C4-2B (cell line): Measurements from ENCODE around the gene ZNF407.

Source experiments
- ZFX ChIP-seq: fragments of 450-650 bp; IDR thresholded peaks from 2 replicates; pipeline ENCODE4 v1.6.1; 2017
- TF ChIP-seq, protein P1 (sequence below): fragments of 450-650 bp; conservative IDR thresholded peaks from 2 replicates; pipeline ENCODE4 v1.5.1; 2017; ENCODE audit warnings: mild to moderate bottlenecking

DNA sequence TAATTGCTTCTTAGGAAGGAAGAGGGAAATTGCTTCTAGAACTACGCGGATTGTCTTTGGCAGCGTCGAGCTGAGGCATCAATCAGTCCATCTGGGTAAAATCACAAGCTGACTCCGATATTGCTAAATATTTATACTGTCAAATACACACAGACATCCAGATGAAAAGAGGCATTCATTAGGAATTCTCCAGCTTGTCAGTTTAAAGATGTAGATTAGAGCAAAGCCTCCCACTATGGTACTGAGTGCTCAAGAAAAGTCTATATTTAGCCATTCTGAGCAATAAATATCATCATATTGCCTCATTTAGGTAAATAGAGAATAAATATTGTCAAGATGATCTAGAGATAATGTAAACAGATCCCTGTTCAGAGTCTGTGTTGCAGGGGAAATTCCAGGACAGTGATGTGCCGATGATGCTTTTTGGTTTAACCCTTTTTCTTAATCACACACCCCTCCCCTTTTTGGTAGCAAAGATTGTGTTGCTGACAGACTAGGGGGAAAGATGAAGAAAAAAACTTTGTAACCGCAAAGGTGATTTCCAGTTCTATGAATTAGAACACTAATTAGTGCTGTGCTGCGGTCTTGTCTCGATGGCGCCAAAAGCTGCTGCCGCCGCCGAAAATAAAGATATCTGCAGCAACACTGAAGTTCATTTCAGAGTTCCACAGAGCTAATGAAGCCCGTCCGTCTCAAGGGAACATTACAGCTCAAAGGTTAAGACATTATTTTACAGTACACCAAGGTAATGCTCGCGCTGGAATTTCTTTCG lies 439.4 kb downstream of the ZNF407 start:
- TF ChIP-seq, protein P1, sequence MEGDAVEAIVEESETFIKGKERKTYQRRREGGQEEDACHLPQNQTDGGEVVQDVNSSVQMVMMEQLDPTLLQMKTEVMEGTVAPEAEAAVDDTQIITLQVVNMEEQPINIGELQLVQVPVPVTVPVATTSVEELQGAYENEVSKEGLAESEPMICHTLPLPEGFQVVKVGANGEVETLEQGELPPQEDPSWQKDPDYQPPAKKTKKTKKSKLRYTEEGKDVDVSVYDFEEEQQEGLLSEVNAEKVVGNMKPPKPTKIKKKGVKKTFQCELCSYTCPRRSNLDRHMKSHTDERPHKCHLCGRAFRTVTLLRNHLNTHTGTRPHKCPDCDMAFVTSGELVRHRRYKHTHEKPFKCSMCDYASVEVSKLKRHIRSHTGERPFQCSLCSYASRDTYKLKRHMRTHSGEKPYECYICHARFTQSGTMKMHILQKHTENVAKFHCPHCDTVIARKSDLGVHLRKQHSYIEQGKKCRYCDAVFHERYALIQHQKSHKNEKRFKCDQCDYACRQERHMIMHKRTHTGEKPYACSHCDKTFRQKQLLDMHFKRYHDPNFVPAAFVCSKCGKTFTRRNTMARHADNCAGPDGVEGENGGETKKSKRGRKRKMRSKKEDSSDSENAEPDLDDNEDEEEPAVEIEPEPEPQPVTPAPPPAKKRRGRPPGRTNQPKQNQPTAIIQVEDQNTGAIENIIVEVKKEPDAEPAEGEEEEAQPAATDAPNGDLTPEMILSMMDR, result no peak
- TF ChIP-seq ZFX, result no peak
